ENCODE results near the gene TNFSF12. TPM values are rescaled to one million over a fixed set of nuclear protein-coding genes. Genes with fewer than 3 reads are reported as not detected.
A peak's percentile ranks its signal among the peaks of the same experiment; 100 is the strongest.

Gene TNFSF12
- total RNA-seq, 2 experiments from 2014 or later, result not detected

DNA sequence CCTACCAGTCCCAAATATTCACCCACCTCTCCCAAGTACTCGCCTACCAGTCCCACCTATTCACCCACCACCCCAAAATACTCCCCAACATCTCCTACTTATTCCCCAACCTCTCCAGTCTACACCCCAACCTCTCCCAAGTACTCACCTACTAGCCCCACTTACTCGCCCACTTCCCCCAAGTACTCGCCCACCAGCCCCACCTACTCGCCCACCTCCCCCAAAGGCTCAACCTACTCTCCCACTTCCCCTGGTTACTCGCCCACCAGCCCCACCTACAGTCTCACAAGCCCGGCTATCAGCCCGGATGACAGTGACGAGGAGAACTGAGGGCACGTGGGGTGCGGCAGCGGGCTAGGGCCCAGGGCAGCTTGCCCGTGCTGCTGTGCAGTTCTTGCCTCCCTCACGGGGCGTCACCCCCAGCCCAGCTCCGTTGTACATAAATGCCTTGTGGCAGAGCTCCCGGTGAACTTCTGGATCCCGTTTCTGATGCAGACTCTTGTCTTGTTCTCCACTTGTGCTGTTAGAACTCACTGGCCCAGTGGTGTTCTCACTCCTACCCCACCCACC, 34.9 kb upstream of the TNFSF12 start:
- Histone ChIP-seq H4K20me1 (ENCODE audit: insufficient read depth, low read length) (0 out of 2 replicates have a peak, but pooled peaks cover 4% of the 10 kb centered on the region), H3K4me2 (ENCODE audit: low read length) (no peak overlapping the region), H3K36me3 (ENCODE audit: insufficient read depth, low read length) (peaks cover 74% of the 10 kb centered on the region), H3K4me1 (ENCODE audit: insufficient read depth, low read length, poor library complexity, severe bottlenecking) (no peaks in the 10 kb centered on the region), H3K9me3 (ENCODE audit: low read length) (no peaks in the 10 kb centered on the region), H2AFZ (ENCODE audit: low read length) (no peak overlapping the region), H3K79me2 (ENCODE audit: insufficient read depth, low read depth, low read length) (no peaks in the 10 kb centered on the region), H3K4me3 (ENCODE audit: low read depth, low read length, poor library complexity, severe bottlenecking) (no peak overlapping the region), H3K9me2 (ENCODE audit: insufficient read depth, low read length) (no peaks in the 10 kb centered on the region), H3K27ac (ENCODE audit: low read depth, low read length, poor library complexity, severe bottlenecking) (no peak overlapping the region)
- intact Hi-C loops (cut with micrococcal nuclease; ENCODE audit: unreplicated experiment), result loop anchor here (1.0 kb wide), 1 partner anchor 47 kb away; the partner anchor contains the start of gene SENP3
- BruUV-seq (replicated peaks), result TSS peak; percentile 88
- ChIA-PET CTCF (ENCODE audit: unreplicated experiment) (interaction anchor here (0.6 to 3.2 kb wide), 2 partner anchors 47 to 75 kb away, joined by 3 to 18 read pairs; no protein-coding TSS in a partner anchor), POLR2A (no interaction called here)
- DNase-seq (ENCODE audit: low spot score), result no peak
- TF ChIP-seq, protein P1, sequence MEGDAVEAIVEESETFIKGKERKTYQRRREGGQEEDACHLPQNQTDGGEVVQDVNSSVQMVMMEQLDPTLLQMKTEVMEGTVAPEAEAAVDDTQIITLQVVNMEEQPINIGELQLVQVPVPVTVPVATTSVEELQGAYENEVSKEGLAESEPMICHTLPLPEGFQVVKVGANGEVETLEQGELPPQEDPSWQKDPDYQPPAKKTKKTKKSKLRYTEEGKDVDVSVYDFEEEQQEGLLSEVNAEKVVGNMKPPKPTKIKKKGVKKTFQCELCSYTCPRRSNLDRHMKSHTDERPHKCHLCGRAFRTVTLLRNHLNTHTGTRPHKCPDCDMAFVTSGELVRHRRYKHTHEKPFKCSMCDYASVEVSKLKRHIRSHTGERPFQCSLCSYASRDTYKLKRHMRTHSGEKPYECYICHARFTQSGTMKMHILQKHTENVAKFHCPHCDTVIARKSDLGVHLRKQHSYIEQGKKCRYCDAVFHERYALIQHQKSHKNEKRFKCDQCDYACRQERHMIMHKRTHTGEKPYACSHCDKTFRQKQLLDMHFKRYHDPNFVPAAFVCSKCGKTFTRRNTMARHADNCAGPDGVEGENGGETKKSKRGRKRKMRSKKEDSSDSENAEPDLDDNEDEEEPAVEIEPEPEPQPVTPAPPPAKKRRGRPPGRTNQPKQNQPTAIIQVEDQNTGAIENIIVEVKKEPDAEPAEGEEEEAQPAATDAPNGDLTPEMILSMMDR (conservative IDR thresholded peaks at IDR 0.05; ENCODE audit: low read length), result no peak

DNA sequence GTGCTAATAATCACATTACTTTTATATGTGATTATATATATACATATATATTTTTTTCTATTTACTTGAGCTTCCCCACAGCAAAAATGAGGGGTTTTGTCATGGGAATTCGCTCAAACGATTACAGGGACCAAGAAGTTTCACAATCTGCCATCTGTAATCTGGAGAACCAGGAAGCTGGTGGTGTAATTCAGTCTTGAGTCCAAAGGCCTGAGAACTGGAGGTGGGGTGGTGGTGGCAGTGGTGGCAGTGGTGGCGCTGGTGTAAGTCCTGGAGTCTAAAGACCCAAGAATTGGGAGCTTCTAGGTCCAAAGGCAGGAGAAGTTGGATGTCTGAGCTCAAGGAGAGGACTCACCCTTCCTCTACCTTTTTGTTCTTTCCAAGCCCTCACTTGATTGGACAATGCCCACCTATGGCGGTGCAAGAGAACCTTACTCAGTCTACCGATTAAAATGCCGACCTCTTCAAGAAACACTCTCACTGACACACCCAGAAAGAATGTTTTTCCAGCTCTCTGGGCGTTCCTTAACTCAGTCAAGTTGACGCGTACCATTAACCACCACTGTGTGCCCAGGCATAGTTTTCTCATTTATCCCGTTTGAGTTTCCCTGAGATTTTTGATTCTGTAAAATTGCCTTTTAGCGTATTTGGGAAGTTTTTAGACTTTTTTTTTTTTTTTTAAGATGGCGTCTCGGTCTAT, 32.8 kb upstream of the TNFSF12 start:
- H4K20me1 ChIP-seq (ENCODE audit: insufficient read depth, low read length), result 0 out of 2 replicates have a peak, but pooled peaks cover 4% of the 10 kb centered on the region
- no TSS peak for BruUV-seq (replicated peaks)
- intact Hi-C loops (cut with micrococcal nuclease; ENCODE audit: unreplicated experiment), result no loop called here
- H3K4me1 ChIP-seq (ENCODE audit: insufficient read depth, low read length, poor library complexity, severe bottlenecking), result no peaks in the 10 kb centered on the region
- ChIA-PET CTCF (ENCODE audit: unreplicated experiment) (no interaction called here), POLR2A (interaction anchor here (1.4 kb wide), 1 partner anchor 45 kb away, joined by 6 read pairs; no protein-coding TSS in a partner anchor)
- no peaks in the 10 kb centered on the region for H3K9me3 ChIP-seq (ENCODE audit: low read length)
- H3K79me2 ChIP-seq (ENCODE audit: insufficient read depth, low read depth, low read length), result no peaks in the 10 kb centered on the region
- H3K4me2 ChIP-seq (ENCODE audit: low read length), result no peak overlapping the region
- DNase-seq (ENCODE audit: low spot score), result no peak
- TF ChIP-seq, protein P1 (conservative IDR thresholded peaks at IDR 0.05; ENCODE audit: low read length), result no peak
- no peak for TF ChIP-seq EZH2phosphoT487 (IDR thresholded peaks at IDR 0.05; ENCODE audit: borderline replicate concordance, low read depth, low read length)
- H3K36me3 ChIP-seq (ENCODE audit: insufficient read depth, low read length), result peaks cover 52% of the 10 kb centered on the region
- H2AFZ ChIP-seq (ENCODE audit: low read length), result no peak overlapping the region
- no peak overlapping the region for H3K4me3 ChIP-seq (ENCODE audit: low read depth, low read length, poor library complexity, severe bottlenecking)
- H3K9me2 ChIP-seq (ENCODE audit: insufficient read depth, low read length), result no peaks in the 10 kb centered on the region
- no peak overlapping the region for H3K27ac ChIP-seq (ENCODE audit: low read depth, low read length, poor library complexity, severe bottlenecking)

DNA sequence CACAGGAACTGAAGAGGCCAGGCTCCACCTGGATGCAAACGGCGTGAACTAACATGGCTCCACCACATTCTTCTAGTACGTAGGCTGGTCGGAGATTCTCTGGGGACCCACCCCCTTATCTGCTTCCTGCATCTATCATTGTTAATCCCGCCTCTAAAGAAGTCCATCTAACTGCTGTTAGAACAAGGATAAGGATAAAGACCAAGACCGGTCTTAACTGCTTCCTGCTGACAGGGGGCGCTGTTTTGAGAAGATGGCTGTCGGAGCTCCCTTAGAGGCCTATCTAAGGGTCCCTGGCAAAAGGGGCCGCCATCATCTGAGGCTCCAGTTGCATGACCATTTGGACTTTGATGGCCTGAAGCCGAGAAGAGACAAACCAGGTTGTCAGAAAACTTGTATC, 25.8 kb upstream of the TNFSF12 start:
- Histone ChIP-seq H3K4me1 (ENCODE audit: insufficient read depth, low read length, poor library complexity, severe bottlenecking) (no peaks in the 10 kb centered on the region), H3K36me3 (ENCODE audit: insufficient read depth, low read length) (no peaks in the 10 kb centered on the region), H3K27ac (ENCODE audit: low read depth, low read length, poor library complexity, severe bottlenecking) (no peak overlapping the region), H3K9me2 (ENCODE audit: insufficient read depth, low read length) (no peaks in the 10 kb centered on the region), H2AFZ (ENCODE audit: low read length) (no peak overlapping the region), H3K4me3 (ENCODE audit: low read depth, low read length, poor library complexity, severe bottlenecking) (no peak overlapping the region), H3K9me3 (ENCODE audit: low read length) (no peaks in the 10 kb centered on the region), H4K20me1 (ENCODE audit: insufficient read depth, low read length) (no peaks in the 10 kb centered on the region), H3K79me2 (ENCODE audit: insufficient read depth, low read depth, low read length) (no peaks in the 10 kb centered on the region), H3K4me2 (ENCODE audit: low read length) (no peak overlapping the region)
- CTCF ChIA-PET (ENCODE audit: unreplicated experiment), result no interaction called here
- no peak for TF ChIP-seq EZH2phosphoT487 (IDR thresholded peaks at IDR 0.05; ENCODE audit: borderline replicate concordance, low read depth, low read length)
- TF ChIP-seq, protein P1 (conservative IDR thresholded peaks at IDR 0.05; ENCODE audit: low read length), result peak; percentile 75
- POLR2A ChIA-PET, result interaction anchor here (1.0 kb wide), 1 partner anchor 37 kb away, joined by 3 read pairs; no protein-coding TSS in a partner anchor
- intact Hi-C loops (cut with micrococcal nuclease; ENCODE audit: unreplicated experiment), result no loop called here
- BruUV-seq (replicated peaks), result no TSS peak
- peak; percentile 20 for DNase-seq (ENCODE audit: low spot score)
